GM18868 (cell line): Measurements from ENCODE around the gene KAT14.
A peak's percentile ranks its signal among the peaks of the same experiment; 100 is the strongest.
"Not testable (repeated sequence)": the region's sequence is repeated elsewhere in the genome, so short reads cannot be mapped to it uniquely, and the experiment has no call there.

Source experiments
- ATAC-seq: cut with Tn5 transposase; IDR thresholded peaks from one replicate; pipeline ENCODE4 v1.9.1; 2021; ENCODE audit warnings: mild to moderate bottlenecking, moderate library complexity; ENCODE audit not compliant: unreplicated experiment

Gene KAT14

DNA sequence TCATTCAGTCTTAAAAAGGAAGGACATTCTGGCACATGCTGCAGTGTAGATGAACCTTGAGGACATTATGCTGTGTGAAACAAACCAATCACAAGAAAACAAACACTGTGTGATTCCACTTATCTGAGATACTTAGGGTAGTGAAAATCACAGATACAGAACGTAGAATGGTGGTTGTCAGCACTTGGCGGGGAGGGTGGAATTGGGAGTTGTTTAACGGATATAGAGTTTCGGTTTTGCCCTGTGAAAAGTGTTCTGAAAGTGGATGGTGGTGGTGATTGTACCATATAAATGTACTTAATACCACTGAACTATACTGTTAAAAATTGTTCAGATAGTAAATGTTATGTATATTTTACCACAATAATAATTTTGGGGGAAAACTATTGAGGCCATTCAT is 18.4 kb downstream of the KAT14 start:
- ATAC-seq: no peak

DNA sequence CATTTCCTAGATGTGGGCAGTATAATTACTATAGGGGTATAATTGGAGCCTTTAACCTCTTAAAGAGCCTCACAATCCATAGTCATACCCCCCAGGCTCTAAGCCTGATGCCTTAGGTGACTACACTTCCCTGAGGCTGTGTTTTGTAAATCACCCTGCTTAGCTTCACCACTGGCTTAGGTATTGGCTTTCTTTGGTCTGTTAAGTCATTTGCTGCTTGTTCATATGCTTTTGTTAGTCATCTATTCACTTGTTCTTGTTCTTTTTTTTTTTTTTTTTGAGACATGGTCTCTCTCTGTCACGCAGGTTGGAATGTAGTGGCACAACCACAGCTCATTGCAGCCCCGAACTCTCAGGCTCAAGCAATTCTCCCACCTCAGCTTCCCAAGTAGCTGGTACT is 26.7 kb downstream of the KAT14 start:
- no peak for ATAC-seq

DNA sequence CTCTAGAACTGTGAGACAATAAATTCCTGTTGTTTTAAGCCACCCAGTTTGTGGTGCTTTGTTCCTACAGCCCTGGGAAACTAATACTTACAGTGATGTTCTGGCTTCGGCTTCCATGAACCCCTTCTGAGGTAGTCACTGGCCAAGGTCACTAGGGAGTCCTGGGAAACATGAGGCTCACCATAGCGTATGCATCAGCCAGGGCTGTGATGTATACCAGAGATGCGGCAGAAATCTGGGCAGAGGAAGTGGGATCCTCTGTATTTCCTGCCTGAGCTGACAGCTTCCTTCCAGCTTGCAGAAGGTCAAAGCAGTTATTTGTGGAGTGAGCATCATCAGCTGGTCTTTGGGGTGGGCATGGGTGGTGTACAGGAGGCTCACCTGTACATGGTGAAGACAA is 27.9 kb downstream of the KAT14 start:
- ATAC-seq: no peak

DNA sequence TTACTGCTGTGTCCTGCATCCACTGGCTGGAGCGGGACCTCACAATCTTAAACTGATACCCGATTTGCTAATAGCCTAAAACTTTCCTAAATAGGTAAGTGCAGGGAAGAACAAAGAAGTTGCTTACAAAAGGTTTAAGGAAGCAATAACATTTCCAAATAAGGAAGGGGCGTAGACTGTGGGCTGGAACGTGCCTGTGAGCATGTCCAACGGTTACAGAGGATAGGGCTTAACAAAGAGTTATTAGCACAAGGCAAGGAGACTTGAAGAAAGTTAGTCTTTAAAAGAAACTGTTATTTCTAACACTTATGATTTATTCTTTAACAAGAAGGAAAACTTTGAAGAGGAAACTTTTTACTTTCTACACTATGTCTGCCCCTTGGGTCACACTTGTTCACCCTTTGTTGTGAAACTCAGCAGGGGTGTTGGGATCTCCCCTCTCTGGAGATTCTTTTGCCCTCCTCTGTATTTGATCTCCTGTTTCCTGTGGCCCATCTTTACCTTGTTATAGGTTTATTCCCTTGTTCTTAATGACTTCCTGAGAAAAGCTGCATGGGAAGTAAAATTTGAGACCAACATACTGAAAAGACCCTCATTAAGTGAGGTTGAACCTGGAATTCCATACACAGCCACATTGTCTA is 28.7 kb downstream of the KAT14 start:
- ATAC-seq: no peak

DNA sequence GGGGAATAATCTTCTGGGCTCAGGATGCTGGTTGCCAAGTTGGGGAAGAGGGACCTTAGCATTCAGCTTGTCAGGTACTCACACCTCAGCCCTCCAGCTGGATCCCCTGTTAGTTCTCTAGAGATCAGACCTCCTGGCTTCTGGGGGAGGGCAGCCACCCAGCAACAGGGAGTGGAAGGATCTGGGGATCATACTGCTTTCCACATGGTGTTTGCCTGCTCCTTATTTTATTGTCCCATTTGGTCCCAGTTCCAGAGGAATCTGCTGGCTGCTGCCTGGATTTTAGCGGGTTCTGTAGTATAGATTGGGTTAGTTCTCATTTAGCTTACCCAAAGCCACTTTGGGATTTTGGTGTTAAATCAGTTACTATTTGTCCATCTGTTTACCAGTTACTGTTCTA is 29.3 kb downstream of the KAT14 start:
- no peak for ATAC-seq

DNA sequence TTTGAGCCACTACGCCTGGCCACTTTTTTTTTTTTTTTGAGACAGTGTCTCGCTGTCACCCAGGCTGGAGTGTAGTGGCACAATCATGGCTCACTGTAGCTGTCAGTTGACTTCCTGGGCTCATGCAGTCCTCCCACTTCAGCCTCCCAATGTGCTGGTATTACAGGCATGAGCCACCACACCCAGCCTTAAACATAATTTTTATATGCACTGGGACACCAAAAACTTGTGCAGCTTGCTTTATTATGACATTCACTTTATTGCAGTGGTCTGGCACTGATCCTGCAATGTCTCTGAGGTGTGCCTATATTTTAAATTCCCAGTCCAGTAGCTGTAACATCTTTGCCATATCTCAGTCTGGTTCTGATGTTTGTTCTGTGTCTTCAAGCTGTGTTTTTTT is 34.7 kb downstream of the KAT14 start:
- no peak for ATAC-seq

DNA sequence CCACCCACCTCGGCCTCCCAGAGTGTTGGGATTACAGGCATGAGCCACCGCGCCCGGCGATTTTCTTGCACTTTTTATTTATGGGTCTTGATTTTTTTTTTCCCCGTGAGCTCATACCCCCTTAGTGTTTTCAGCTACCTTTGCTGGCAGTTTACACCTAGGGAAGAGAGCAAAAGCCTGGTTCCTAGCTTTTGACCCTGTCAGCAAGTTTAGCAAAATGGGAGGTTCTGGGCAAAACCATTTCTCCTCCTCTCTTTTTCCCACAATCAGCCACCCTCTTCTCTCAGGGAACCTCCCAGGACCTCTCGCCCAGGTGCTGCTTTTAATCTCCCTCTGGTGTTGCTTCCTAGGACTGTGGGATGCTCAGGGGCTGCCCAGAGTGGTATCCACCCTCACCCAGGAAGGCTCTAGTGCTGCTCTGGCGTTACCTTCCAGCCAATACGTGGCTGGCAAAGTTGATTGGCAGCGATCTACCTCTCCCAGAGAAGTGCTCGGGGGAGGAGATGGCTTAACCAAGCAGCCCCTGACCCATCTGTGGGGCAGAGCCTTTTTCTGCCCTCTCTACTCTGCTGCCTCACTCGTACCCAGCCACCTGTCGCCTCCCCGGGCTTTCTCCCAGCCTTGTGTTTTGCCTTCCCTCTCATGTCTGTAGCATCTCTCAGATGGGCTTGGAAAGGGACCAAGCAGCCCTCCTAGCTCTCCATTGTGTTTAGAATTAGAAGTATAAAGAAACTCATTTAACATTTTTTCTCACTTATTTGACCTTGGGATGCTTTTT is 37.4 kb downstream of the KAT14 start:
- no peak for ATAC-seq

DNA sequence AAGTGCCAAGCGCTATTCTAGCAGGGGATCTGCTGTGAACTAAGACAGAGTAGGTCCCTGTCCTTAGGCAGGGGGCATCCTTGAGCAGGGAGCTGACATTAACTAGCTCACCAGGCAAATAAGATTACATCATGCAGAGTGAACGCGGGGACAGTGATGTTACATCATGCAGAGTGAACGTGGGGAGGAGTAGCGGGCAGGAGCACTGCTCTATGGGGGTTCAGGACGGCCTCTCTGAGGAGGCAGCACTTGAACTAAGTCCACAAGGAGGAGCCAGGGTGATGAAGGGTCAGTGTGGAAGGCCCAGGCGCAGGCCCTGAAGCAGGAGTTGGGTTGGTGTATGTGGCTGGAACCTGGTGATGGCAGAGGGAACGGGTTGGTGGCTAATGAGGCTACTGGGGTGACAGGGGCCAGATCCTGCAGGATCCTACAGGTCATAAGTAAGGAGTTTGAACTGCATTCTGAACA is 38.7 kb downstream of the KAT14 start:
- no peak for ATAC-seq

DNA sequence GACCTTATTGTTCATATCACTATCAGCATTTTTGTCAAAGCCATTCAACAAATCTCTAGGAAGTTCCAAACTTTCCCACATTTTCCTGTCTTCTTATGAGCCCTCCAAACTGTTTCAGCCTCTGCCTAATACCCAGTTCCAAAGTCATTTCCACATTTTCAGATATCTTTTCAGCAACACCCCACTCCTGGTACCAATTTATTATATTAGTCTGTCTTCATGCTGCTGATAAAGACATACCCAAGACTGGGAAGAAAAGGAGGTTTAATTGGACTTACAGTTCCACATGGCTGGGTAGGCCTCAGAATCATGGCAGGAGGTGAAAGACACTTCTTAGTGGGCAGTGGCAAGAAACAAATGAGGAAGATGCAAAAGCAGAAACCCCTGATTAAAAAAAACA is 42.7 kb downstream of the KAT14 start:
- ATAC-seq: not testable (repeated sequence)

DNA sequence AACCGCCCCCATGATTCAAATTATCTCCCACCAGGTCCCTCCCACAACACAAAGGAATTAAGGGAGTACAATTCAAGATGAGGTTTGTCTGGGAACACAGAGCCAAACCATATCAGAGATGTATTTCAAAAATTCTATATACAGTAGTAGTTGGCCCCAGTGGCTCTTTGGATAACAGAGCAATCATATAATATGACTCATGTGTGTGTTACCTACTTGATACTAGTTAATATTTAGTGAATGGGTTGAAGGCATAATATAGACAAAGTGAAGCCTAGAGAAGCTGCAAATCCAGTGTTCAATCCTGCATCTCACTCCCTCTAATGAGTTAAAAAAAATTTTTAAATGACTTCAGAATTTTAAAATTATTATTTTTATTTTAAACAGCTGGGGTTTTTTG is 43.2 kb downstream of the KAT14 start:
- ATAC-seq: no peak

DNA sequence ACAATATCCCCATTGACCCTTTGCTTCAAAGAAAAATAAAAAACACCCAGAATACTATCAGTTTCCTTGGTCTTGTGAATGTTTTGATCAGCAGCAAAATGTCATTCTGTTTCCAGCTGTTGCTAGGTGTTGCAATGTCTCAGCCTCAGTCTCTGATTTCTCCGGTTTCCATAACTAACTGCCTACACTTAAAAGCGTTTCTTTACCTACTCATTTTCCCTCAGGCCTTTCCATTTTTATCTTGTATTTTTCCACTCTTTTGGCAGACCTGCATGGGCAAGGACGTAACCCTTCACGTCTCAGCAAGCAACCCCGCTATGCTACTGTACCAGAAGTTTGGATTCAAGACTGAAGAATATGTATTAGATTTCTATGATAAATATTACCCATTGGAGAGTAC is 49.4 kb downstream of the KAT14 start:
- ATAC-seq: no peak

DNA sequence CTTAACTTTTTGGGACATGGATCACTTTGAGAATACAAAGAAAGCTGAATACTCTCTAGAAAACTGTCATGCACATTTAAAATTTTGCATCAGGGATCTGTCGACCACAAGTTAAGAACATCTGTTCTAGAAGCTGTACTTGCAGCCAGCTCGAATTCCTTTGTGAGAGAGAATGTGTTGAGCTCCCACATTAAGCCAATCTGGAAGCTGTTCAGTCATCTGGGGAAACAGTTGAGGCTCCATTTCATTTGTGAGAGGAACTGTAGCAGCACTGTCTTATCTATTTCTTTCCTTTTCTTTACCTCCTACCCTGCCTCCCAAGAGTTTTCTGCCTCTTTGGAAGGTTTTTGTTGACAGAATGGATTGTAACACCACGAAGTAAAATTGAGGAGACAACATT is 50.8 kb downstream of the KAT14 start:
- no peak for ATAC-seq

DNA sequence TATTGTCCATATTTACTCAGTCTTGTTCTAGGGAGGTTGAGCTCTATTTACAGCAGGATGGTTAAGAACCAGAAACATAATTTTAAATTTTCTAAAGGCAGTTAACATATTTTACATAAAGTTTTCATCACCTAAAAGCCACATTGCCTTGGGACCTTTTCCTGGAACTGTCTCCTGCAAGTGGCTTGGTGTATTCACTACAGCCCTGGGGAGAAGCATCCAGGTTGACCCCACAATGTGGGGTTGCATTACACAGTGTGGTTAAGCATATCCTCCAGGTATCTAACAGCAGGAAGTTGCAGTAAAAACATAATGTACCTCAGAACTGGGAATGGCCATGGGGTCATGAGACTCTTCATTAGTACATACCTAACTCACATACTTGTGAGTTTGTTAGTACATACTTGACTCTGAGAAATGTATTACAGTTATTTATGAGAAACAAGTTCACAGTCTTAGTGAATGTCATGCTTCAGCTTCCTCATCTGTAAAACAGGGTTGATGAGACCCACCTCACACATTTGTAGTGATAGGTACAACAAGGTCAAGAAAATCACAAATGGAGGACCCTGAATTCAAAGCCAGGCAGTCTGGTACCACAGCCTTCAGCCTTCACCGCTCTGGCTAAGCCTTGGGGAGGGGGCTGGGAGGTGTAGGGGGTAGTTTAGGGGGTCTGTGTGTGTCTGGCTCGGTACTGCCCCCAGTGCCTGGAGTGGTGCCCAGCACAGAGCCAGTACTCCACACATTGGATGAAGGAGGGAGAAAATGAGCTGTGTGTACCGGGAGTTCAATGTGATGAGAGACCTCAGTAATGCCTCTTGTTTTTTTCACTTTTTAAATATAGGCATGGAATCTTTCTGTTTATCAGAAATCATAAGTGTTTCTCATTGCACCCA is 52.9 kb downstream of the KAT14 start:
- ATAC-seq: no peak

DNA sequence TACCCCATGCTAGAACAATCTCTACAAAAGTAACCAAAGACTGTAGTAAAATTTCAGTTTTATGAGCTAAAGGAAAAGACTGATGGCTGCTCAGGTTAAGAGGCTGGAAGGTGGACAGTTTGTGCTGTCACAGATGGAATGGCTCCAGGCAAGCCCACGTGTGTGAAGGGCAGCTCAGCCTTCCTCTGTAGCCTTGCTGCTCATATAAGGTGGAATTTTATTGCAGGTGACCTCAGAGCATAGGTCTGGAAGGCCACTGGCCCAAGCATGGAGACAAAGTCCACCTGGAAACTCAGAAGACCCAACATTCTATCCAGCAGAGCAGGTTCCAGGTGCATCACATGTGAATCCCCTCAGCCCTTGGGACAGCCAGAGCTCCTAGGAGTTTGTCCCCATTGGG is 53.6 kb downstream of the KAT14 start:
- no peak for ATAC-seq

DNA sequence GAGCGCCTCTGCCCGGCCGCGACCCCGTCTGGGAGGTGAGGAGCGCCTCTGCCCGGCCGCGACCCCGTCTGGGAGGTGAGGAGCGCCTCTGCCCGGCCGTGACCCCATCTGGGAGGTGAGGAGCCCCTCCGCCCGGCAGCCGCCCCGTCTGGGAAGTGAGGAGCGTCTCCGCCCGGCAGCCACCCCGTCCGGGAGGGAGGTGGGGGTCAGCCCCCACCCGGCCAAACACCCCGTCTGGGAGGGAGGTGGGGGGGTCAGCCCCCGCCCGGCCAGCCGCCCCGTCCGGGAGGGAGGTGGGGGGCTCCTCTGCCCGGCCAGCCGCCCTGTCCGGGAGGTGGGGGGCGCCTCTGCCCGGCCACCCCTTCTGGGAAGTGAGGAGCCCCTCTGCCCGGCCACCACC is 56.8 kb downstream of the KAT14 start:
- ATAC-seq: not testable (repeated sequence)

DNA sequence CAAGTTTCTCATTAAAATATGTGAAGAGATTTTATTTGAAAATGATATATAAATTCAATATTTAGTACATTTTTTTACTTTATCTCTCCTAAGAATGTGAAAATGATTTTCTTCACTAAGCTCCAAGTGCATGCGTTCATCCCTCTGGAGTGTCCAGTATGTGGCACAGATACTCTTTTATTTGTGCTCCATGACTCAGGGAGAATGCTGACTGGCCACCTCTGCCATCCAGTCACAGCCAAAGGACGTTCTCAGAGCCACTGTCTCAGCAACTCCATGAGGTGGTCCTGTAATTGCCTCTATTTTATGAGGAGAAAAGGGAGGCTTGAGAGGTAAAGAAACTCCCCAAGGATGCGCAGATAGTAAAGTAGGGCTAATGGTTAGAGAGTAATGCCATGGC is 58.3 kb downstream of the KAT14 start:
- ATAC-seq: no peak

DNA sequence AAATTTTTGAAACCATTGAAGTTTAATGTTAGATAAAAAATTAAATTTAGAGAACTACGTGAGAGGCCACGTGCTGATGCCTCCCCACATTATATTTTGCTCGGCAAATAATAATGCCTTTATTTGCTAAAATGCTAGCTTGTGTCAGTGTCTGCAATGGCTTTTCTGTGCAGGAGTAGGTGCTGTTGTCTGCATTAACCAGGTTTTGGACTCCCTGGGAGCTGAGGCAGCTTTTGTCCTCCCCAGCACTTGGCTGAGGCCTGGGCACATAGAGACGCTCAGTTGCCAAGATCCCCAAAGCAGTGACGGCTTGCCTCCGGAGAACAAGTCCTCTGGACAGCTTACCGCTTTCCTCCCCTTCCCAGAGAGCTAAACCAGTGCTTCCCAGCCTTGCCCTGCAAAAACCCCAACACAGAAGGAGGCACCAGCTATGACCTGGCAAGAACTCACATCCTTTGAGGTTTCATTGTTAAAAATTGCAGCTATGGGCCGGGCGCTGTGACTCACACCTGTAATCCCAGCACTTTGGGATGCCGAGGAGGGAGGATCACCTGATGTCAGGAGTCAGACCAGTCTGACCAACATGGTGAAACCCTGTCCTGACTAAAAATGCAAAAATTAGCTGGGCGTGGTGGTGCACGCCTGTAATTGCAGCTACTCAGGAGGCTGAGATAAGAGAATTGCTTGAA is 59.9 kb downstream of the KAT14 start:
- ATAC-seq: no peak

DNA sequence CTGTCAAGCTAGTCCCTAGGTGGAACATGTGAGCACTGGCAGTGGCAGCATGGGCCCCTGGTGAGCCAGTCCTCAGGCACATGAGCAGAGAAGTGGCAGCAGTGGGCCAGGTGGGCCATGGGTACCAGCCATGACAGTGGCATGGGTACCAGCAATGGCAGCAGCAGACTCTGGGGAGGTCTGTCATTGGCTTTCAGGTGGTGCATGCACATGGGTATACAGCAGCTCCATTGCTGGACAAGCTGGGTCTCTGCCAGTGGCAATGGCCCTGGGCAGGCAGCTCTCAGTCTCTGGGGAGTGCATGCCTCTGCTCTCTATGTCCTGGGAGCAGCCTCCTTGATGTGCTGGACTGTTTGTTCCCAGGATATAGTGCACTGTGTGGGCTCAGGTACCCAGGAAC is 65.3 kb downstream of the KAT14 start:
- ATAC-seq: no peak

DNA sequence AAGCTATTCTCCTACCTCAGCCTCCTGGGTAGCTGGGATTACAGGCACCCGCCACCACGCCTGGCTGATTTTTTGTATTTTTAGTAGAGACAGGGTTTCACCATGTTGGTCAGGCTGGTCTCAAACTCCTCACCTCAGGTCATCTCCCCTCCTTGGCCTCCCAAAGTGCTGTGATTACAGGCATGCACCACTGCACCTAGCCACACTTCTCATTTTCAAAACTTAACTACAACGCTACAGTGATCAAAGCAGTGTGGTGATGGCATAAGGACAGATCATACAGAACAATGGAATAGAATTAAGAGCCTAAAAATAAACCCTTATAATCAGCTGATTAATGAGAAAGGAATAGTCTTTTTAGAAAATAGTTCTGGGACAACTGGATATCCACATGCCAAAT is 66.0 kb downstream of the KAT14 start:
- ATAC-seq: peak; percentile 60

DNA sequence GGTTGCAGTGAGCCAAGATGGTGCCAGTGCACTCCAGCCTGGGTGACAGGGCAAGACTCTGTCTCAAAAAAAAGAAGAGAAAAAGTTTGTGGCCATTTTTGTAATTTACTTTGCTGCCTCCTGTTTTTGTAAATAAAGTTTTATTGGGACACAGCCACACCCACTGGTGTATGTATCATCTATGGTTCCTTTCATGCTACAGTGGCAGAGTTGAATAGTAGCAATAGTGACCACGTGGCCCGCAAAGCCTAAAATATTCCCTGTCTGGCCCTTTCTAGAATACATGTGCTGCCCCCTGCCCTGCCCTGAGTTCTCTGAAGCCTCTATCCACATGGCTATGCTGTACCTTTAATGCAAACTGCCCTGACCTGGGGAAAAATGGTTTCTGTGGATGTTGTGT is 75.3 kb downstream of the KAT14 start:
- ATAC-seq: no peak

DNA sequence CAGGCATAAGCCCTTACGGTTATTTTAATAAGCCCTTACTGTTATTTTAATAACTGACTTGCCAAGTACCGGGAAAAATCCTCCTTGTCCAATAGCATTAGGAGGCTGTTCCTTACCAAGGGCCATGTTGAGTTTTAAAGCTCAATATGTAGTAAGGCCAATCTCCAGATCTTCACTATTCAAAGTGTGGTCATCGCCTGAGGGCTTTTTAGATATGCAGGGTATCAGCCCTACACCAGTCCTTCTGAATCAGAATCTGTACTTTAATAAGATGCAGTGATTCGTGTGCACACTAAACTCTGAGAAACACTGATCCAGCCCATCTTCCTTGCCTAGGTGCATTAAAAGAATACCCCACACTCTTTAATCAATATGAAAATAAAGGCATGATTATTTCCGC is 77.9 kb downstream of the KAT14 start:
- no peak for ATAC-seq
